Measurements from ENCODE around the gene EPN3. TPM values are rescaled to one million over a fixed set of nuclear protein-coding genes. Genes with fewer than 3 reads are reported as not detected.

Gene EPN3
- total RNA-seq, 4 donors from 2014 or later = 99.2 to 174 (median 115) TPM

DNA sequence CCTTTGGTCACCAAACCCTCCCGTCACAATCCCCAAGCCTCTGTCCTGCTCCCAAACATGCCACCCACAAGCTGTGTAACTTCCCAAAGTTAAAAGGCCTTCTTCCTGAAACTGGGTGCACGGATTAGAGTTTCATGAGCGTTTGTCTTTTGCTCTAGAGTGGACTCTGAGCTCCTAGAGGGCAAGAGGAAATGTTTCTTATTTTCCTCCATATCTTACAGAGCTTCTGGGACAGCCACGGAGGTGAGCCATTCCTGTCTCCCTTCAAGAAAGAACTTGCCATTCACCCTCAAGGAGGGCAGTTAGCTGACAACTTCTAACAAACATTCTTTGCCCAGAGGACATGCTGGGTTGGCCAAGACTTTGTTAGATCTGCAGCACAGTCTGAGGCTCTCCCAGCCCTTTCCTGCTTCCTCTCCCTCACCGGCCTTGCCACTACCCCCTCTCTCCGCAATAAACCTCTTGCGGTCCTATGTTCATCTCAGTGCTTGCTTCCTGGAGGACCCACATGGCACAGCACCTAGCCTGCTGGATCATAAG, 26.9 kb upstream of the EPN3 start:
- WGBS, 2 donors = 42 to 43% methylated on average over 7 of the region's 7 CpGs

DNA sequence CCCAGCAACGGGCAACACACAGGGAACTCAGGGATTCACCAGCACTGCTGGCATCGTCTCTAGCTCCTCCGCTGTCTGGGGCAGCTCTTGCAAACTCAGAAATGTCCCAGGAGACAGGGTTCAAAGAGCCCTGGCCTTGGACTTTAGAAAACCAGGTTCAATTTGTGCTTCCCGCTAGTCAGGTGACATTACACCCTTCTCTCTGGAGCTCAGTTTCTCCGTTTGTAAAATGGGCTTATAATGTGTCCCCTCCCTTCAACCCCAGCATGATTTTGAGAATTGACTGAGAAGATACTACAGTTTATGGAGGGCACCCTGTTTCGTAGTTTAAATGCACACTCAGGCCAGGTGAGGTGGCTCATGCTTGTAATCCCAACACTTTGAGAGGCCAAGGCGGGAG, 26.2 kb upstream of the EPN3 start:
- intact Hi-C loops (cut with DNase I; ENCODE audit: low total_unique reads) = no loop called here
- no peak overlapping the region for H3K4me3 ChIP-seq (ENCODE audit: low read depth, poor library complexity, severe bottlenecking)
- WGBS, 2 donors = 68 to 78% methylated on average over 7 of the region's 7 CpGs
- TF ChIP-seq, protein P1, sequence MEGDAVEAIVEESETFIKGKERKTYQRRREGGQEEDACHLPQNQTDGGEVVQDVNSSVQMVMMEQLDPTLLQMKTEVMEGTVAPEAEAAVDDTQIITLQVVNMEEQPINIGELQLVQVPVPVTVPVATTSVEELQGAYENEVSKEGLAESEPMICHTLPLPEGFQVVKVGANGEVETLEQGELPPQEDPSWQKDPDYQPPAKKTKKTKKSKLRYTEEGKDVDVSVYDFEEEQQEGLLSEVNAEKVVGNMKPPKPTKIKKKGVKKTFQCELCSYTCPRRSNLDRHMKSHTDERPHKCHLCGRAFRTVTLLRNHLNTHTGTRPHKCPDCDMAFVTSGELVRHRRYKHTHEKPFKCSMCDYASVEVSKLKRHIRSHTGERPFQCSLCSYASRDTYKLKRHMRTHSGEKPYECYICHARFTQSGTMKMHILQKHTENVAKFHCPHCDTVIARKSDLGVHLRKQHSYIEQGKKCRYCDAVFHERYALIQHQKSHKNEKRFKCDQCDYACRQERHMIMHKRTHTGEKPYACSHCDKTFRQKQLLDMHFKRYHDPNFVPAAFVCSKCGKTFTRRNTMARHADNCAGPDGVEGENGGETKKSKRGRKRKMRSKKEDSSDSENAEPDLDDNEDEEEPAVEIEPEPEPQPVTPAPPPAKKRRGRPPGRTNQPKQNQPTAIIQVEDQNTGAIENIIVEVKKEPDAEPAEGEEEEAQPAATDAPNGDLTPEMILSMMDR (IDR thresholded peaks at IDR 0.05) = no peak
- TF ChIP-seq POLR2A (IDR thresholded peaks at IDR 0.05) = no peak
- DNase-seq (ENCODE audit: low spot score in 2 of 2) = no peak

More for the DNA sequence above, 26.9 kb upstream of the EPN3 start:
- H3K4me3 ChIP-seq (ENCODE audit: low read depth, poor library complexity, severe bottlenecking) = no peak overlapping the region
- DNase-seq (ENCODE audit: low spot score in 2 of 2) = no peak
- TF ChIP-seq, protein P1 (IDR thresholded peaks at IDR 0.05) = no peak
- intact Hi-C loops (cut with DNase I; ENCODE audit: low total_unique reads) = no loop called here

DNA sequence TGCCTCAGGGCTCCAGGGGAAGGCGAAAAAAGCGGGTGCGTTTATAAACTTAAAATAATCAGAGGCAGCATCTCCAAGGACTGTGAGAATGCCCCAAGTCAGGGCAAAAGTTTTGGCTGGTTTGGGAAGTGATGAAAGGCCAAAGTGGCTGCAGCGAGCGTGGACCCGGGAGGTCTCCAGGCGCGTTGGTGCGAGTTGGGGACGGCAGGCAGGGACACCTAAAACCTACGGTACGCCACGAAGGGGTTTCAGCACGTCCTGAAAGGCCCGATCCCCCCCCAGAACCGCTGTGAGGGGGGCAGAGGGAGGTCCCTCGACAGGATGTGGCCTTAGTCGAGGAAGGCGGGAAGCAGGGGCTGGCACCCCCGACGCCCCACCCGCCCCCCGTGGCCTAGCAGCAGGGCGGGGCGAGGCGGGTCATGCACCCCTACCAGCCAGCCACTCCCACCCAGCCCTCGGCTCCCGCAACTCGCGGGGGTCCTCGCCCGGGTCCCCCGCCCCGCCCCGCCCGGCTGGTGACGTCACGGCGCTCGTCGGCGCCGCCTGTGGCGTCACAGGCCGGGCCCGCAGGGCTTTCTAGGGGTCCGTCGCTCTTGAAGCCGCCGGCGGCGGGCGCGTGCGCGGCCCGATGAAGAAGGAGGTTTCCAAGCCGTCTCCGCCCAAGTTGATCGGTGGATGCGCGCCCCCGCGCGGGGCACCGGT, 24.5 kb upstream of the EPN3 start, which contains the start of gene MYCBPAP:
TSS of gene MYCBPAP (plus strand) at position 569 of the 702 bp plus-strand sequence. CDS start 236 bp downstream, outside the sequence.
- peak; percentile 61 to 95 for DNase-seq (ENCODE audit: low spot score in 2 of 2)
- intact Hi-C loops (cut with DNase I; ENCODE audit: low total_unique reads) = no loop called here
- no peak for TF ChIP-seq POLR2A (IDR thresholded peaks at IDR 0.05)
- TF ChIP-seq, protein P1 (IDR thresholded peaks at IDR 0.05) = no peak
- peak within 1 kb of the TSS; percentile 25 for H3K4me3 ChIP-seq (ENCODE audit: low read depth, poor library complexity, severe bottlenecking)
- 4 to 16% methylated on average over 24 to 30 of the region's 66 CpGs for WGBS, 2 donors

DNA sequence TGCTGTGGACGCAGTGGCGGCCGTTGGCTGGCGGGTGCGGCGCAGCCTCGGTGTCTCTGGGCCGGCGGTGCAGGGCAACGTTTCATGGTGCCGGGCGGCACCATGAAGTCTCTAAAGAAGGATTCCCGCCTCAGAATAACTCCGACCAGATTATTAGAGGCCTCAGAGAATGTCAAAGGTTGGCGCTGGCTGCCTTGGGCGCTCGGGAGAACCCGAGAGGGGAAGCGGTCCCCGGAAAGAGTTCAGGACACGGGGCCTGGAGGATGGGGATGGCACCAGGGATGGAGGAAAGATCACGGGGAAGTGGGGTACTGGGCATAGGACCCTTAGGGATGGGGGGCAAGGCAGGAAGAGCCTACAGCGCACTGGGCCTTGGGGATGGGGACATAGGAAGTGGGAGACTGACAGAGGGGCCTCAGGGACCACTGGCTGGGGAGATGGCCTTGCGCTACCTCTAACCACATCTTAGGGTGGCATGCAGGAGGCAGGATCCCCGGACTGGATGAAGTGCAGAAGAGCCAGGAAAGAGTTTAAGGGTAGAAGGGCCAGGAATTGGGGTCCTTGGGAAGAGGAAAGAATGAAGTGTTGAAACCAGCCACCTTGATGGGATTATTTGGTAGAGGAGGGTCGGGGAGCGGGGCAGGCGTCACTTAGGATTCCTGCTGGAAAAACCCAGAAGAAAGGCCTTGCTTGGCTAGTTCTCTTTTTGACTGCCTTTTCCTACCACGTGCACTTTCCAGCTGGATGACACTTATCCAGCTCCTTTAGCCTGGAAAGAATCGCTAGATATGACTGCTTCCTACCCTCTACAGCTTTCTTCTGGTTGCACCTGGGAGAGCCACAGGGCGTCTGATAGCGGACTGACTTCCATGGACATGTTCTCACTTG, 23.7 kb upstream of the EPN3 start:
- intact Hi-C loops (cut with DNase I; ENCODE audit: low total_unique reads) = no loop called here
- no peak for TF ChIP-seq POLR2A (IDR thresholded peaks at IDR 0.05)
- TF ChIP-seq, protein P1 (IDR thresholded peaks at IDR 0.05) = no peak
- 22 to 64% methylated on average over 18 to 32 of the region's 32 CpGs for WGBS, 2 donors
- no peak for DNase-seq (ENCODE audit: low spot score in 2 of 2)
- peak overlapping the region; percentile 25 for H3K4me3 ChIP-seq (ENCODE audit: low read depth, poor library complexity, severe bottlenecking)

DNA sequence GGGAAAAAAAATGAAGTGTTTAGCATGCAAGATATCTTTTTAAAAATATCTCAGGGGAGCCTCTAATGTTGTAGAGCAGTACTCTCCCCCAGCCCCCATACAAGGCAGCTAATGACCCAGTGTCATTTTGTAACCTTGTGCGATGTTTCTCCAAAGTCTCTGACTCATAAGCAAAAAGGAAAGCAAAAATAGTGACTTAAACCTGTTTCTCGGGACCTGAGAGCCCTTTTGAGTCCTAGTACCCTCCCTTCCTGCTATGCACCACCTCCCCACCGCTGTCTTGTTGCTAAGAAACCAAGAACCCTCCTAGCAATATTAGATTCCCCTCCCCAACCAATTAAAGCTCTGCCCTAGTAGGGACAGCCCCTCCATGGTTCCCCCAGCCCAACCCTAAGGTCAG, 21.5 kb upstream of the EPN3 start:
- intact Hi-C loops (cut with DNase I; ENCODE audit: low total_unique reads) = no loop called here
- DNase-seq (ENCODE audit: low spot score in 2 of 2) = no peak
- TF ChIP-seq POLR2A (IDR thresholded peaks at IDR 0.05) = no peak
- TF ChIP-seq, protein P1 (IDR thresholded peaks at IDR 0.05) = no peak
- 24 to 30% methylated on average over 3 of the region's 3 CpGs for WGBS, 2 donors
- H3K4me3 ChIP-seq (ENCODE audit: low read depth, poor library complexity, severe bottlenecking) = no peak overlapping the region

Data from lower leg skin (tissue), 4 donors.